T-helper 9 cell (primary cell): ENCODE results near the gene CHTF18.
"Not testable (repeated sequence)": the region's sequence is repeated elsewhere in the genome, so short reads cannot be mapped to it uniquely, and the experiment has no call there.

ENCODE experiments used
- DNase-seq: peaks from one replicate; pipeline ENCODE4 v3.0.0-alpha.2; 2020
- total RNA-seq, 2 donors: gene quantifications; one replicate each; lab custom pipeline; 2026; lab: John Stamatoyannopoulos, UW

CHTF18 gene
- total RNA-seq: 25.8 to 39.7 reads per million in 2 donors

DNA sequence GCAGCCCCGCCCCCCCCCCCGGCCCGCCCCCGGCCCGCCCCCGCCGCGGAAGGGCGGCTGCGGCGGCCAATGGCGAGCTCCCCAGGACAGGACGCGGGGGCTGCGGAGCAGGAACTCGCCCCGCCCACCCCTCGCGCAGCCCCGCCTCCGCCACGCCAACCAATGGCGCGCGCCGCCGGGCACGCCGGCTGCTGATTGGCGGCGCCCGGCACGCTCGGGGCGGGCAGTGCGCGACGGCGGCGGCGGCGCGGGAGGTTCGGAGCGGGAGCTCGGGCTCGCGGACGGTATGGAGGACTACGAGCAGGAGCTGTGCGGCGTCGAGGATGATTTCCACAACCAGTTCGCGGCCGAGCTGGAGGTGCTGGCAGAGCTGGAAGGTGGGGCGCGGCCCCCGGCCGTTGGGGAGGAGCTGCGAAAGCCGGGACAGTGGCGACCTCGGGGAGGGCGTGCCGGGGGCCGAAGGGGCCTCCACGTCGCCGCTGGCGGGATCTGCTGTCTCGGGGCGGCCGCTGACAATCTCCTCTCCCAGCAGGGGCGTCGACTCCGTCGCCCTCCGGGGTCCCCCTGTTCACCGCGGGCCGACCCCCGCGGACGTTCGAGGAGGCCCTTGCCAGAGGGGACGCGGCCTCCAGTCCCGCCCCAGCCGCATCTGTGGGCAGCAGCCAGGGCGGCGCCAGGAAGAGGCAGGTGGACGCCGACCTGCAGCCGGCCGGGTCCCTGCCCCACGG is at the start of gene CHTF18:
CHTF18 (plus strand) TSS at position 222 of the 728 bp plus-strand sequence; CDS start at position 287, 65 bp downstream.
- DNase-seq: peak; percentile 93

DNA sequence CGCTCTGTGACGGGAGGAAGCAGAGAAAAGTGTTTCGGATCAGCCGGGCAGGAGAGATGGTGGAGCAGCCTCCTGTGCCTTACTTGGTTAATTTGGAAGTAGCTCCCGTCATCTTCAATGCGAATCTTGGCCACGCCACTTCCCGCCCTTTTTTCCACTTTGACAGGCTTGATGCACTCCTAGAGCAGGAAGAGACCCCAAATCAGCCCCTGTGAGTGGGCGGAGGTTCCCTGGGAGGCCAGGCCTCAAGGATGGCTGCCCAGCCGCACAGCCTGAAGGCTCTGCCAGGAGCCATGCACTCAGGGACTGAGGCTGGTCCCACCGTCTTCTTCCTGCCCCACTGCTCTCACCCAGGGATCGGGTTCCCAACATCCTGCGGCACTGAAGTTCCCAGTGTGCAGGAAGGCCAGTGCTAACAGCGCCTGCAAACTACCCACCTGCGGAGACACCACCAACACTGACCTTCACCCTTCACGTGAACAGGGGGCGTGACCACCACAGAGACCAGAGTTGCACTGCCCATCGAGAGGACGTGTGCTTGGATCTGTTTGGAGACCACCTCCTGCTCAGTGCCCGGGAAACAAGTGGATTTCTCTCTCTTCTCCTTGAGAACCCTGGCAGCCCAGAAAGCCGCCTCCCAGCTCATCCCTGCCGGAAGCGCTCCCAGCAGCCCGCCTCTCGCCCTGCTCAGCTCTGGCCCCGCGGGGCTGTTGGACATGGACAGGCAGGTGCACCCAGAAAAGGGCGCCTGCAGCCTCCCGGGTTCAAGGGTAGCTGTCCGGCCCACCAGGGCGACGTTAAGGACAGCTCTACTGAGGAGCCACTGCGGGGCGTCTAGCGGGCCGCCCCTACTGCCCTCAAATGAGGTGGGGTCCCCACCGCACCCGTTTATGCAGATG is 48.6 kb upstream of the CHTF18 start:
- no peak for DNase-seq

- DNase-seq: no peak
Measured at GRCh38 chr16:740459-740763, 48.0 kb upstream of the CHTF18 start.

DNA sequence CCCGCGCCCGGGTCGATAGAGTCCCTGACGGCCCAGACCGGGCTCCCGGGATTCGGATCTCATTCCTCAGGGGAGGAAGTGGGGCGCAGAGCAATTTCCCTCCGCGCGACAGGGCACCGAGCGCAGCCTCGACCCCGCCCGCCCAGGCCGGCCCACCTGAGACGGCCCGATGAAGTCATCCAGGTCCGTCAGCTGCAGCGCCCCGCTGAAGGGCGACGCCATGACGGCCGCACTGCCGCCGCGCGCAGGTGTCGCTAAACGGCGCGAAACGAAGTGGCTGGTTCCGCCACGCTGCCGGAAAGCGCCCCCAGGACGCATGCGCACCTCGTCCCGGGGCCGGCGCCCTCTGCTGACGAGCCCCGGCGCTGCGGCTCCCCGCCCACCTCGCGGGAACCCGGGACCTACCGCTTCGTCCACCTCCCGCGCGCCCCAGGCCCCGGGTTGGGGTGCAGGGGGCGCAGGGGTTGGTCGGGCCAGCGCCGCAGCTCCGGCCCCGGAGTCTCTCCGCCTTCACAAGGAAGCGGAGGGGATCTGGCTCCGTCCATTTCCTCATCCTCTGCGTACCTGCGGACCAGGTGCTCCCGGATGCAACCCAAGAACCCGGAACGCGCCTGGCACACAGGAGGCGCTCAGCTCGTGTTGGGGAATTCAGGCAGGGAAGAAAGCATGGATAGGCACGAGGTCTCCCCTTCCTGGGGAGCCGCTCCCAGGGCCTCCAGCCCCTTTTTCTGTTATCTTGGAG is 47.5 kb upstream of the CHTF18 start, which contains the start of gene CIAO3:
CIAO3 (minus strand) TSS at position 234 of the 742 bp plus-strand sequence; CDS start at position 222, 12 bp downstream.
- DNase-seq: peak; percentile 88

GRCh38 chr16:741986-742629 is 46.3 kb upstream of the CHTF18 start:
- no peak for DNase-seq

GRCh38 chr16:742894-743293 is 45.5 kb upstream of the CHTF18 start:
- DNase-seq: not testable (repeated sequence)

DNA sequence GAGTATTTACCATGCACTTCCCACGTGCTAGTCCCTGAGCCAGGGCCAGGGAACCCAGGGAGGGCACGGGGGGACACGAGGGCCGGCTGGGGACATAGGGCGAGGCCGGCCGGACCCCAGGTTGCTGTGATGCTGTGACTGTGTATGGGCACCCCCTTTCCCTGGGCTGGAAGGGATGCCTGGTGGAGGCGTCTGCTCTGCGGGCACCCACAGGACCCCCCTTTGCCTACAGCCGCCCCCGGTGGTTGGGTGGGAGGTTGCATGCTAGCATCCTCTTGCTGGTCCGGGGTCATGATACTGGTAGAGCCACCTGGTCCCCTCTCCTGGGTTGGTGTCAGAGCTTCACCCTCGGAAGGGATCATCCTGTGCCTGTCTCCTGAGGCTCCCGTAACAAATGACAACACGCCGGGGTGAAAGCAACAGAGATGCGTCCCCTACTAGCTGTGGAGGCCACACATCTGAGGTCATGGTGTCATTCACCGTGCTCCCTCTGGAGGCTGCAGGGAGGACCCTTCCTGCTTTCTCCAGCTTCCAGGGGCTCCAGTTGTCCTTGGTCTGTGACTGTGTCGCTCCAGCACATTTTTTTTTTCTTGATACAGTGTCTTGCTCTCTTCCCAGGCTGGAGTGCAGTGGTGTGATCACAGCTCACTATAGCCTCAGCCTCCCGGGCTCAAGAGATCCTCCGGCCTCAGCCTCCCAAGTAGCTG is 44.5 kb upstream of the CHTF18 start:
- DNase-seq: no peak

DNA sequence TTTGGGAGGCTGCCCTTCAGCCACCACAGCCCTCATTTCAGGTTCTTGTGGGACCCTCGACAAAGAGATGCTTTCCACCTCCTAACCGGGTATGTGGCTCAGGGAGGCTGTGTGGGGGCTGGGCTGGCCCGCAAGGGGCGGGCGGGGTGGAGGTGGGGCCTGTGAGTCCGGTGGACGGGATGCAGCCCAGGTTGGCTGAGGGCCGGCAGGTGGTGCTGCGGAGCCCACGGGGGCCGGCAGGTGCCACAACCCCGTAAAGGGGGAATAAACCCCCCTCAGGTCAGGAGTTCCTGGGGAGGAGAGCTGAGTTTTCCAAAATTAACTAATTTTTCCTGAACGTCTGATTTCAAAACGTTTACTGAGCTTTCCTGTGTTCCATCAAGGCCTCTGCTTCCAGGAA is 42.7 kb upstream of the CHTF18 start:
- DNase-seq: no peak

DNA sequence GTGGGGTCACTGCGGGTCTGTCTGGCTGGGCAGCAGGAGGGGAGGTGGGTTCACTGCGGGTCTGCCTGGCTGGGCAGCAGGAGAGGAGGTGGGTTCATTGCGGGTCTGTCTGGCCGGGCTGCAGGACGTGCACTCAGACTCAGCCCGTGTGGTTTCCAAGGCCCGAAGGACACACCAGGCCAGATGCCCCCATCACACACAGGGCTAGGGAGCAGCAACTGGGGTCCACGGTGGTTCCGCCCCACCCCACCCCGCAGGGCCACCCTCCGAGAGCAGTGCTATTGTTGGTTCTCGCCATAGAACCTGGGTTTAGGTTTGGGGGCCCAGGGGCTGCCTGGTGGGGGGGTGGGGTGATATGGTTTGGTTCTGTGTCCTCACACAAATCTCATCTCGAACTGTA is 41.8 kb upstream of the CHTF18 start:
- no peak for DNase-seq

DNA sequence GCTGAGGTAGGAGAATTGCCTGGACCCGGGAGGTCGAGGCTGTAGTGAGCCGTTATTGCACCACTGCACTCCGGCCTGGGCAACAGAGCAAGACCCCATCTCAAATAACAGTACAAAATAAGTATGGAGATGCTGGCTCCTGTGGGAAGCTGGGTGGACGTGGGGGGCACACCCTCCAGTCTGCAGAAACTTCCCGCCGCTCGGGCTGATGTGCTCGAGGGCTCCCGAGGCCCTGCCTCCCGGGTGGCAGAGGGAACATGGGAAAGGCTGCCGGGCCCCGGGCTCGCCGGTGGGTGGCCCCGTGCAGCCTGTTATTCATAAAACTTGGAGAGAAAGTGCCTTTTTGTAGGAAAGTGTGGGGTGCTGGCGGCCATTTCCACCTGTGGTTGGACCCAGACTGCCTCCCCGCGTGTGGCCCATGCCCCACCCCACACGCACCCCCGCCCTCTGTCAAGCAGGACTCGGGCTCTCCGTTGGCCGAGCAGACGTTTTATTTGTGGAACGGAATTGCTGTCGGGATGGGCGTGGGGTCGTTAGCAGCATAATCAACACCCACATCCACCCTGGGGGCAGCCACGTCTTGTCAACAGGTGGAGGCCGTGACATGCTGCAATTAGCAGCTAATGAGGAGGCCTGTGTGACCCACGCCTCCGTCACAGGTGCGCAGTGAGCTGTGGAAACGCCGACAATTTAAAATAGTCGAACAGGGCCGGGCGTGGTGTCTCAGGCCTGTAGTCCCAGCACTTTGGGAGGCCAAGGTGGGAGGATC is 40.3 kb upstream of the CHTF18 start:
- no peak for DNase-seq

GRCh38 chr16:749010-749409 is 39.4 kb upstream of the CHTF18 start:
- no peak for DNase-seq

DNA sequence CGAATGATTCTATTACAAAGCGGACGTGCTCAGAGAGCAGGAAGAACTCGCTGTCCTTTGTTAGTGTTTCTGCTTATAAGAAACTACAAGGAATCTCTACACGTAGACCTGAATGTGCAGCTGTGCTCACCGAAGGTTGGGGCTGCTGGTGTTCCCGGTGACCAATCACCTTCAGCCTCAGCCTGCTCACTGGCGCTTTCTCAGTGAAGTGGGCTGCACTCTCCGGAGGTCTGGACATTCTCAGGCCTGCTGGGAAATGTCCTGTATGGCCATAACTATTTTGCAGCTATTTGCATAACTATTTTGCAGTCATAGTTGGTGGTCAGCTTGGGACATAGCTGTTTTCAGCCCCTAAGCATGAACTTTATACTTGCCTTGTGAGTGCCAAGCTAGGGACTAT is 37.9 kb upstream of the CHTF18 start:
- no peak for DNase-seq

GRCh38 chr16:751152-752006 is 37.0 kb upstream of the CHTF18 start:
- no peak for DNase-seq

- DNase-seq: no peak
Measured at GRCh38 chr16:752007-752312, 36.5 kb upstream of the CHTF18 start.

DNA sequence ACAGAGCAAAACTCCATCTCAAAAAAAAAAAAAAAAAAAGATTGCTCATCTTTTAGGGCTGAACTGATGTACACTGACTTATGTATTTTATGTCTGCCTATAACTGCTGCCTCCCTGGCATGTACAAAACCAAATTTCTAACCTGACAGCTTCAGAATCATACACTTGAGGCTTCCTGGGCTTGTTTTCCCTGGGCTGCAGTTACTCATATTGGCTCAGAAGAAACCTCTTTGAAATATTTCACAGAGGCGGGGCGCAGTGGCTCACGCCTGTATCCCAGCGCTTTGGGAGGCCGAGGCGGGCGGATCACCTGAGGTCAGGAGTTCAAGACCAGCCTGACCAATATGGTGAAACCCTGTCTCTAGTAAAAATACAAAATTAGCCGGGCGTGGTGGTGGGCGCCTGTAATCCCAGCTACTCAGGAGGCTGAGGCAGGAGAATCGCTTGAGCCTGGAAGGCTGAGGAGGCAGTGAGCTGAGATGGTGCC is 34.3 kb upstream of the CHTF18 start:
- not testable (repeated sequence) for DNase-seq

GRCh38 chr16:754656-755055 is 33.8 kb upstream of the CHTF18 start:
- DNase-seq: no peak

GRCh38 chr16:756428-756827 is 32.0 kb upstream of the CHTF18 start:
- DNase-seq: no peak

DNA sequence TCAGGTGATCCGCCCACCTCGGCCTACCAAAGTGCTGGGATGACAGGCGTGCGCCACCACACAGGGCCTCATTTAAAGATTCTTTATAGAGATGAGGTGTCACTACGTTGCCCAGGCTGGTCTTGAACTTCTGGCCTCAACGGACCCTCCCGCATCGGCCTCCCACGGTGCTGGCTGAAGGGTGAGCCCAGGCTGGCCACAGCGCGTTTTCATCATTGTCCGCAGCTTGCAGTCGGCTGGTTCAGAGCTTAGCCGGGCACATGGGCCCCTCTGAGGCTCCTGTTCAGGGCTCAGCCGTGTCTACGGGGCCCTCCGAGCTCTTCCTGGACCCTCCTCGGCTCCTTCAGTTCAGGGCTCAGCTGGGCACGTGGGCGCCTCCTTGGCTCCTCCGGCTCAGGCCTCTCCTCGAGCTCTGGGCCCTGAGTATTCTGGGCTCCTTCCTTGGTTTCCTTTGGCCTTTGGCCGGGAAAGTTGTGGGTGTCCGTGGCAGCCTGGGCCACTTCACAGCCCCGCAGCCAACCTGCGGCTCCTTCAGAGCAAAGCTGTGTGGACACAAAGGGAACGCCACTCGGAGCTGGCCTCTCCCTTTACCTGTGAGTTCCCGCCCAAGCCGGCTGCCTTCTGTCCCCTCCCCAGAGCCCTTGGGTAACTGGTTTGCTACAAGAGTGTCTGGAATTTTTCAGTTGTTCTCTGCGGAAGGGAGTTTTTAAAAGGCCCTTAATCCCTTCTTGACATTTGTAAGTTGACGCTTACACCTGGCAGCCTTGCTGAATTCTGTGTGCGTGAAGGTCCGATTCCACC is 29.1 kb upstream of the CHTF18 start:
- no peak for DNase-seq

DNA sequence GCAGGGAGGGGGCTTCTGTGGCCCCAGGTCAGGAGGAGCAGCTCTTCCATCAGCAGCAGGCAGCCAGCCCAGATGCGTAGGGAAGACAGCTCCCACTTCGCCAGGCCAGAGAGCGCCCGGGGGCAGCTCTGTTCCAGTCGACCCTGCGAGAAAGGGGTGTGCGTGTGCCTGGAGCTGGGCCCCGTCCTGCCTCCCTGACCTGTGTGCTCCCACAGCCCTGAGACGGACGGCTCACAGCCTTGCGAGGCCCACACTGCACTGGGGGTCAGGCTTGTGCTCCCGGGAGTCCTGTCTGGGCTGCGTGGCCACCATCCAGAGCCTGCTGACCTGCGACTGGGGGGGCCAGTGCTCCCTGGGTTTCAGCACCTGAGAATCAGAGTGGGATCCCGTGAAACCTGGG is 28.4 kb upstream of the CHTF18 start:
- DNase-seq: no peak
